Adrenal gland (tissue), 5 donors: ENCODE measurements around the gene ATF6.

ENCODE experiments used
- POLR2A ChIP-seq, 2 donors: fragments of 450-650 bp; IDR thresholded peaks; one replicate each; pipeline ENCODE4 v1.6.1; 2017; ENCODE audit warnings: antibody characterized with exemption in 2 of 2, mild to moderate bottlenecking in 2 of 2, moderate library complexity in 1 of 2
- TF ChIP-seq, protein P1 (sequence below), 6 experiments: fragments of 450-650 bp in 4 of 6; fragments of 200-600 bp in 2 of 6; sonication (generic) in 1 of 6; IDR thresholded peaks; 1 replicate in 5 of 6; 2 replicates in 1 of 6; pipeline versions ENCODE4 v1.5.1 to v1.8.0; 2016 to 2021; ENCODE audit warnings: antibody characterized with exemption in 6 of 6, mild to moderate bottlenecking in 2 of 6, moderate library complexity in 1 of 6
- donor health status: DM: no; HTN: no; CAD: no.

- TF ChIP-seq, protein P1, sequence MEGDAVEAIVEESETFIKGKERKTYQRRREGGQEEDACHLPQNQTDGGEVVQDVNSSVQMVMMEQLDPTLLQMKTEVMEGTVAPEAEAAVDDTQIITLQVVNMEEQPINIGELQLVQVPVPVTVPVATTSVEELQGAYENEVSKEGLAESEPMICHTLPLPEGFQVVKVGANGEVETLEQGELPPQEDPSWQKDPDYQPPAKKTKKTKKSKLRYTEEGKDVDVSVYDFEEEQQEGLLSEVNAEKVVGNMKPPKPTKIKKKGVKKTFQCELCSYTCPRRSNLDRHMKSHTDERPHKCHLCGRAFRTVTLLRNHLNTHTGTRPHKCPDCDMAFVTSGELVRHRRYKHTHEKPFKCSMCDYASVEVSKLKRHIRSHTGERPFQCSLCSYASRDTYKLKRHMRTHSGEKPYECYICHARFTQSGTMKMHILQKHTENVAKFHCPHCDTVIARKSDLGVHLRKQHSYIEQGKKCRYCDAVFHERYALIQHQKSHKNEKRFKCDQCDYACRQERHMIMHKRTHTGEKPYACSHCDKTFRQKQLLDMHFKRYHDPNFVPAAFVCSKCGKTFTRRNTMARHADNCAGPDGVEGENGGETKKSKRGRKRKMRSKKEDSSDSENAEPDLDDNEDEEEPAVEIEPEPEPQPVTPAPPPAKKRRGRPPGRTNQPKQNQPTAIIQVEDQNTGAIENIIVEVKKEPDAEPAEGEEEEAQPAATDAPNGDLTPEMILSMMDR (IDR thresholded peaks at IDR 0.05): no peak
- TF ChIP-seq POLR2A (IDR thresholded peaks at IDR 0.05): no peak
Measured at GRCh38 chr1:162004441-162004950, 238.4 kb downstream of the ATF6 start.
